Fibroblast of villous mesenchyme (primary cell): ENCODE data around the gene ZFP14. TPM values are rescaled to one million over a fixed set of nuclear protein-coding genes. Genes with fewer than 3 reads are reported as not detected.
A peak's percentile ranks its signal among the peaks of the same experiment; 100 is the strongest.

Source experiments
- DNase-seq: peaks from one replicate; pipeline ENCODE4 v3.0.0-alpha.2; 2010; ENCODE audit warnings: low read depth
- H3K4me3 ChIP-seq: 2 replicates; pipeline ENCODE4 v1.5.1; 2011; ENCODE audit warnings: low read depth, mild to moderate bottlenecking, low read length
- total RNA-seq: library from RNA; depleted of rRNA; stranded (reverse); fragments of >200 nt; gene quantifications from 2 replicates; pipeline ENCODE4 v1.2.3, GENCODE V29; 2012
- TF ChIP-seq, protein P1 (sequence below): IDR thresholded peaks from 2 replicates; pipeline ENCODE4 v1.5.1; 2012; ENCODE audit warnings: low read depth, mild to moderate bottlenecking, low read length; ENCODE audit not compliant: insufficient read depth

Gene ZFP14
- total RNA-seq, 1 donor, result 4.7 TPM

DNA sequence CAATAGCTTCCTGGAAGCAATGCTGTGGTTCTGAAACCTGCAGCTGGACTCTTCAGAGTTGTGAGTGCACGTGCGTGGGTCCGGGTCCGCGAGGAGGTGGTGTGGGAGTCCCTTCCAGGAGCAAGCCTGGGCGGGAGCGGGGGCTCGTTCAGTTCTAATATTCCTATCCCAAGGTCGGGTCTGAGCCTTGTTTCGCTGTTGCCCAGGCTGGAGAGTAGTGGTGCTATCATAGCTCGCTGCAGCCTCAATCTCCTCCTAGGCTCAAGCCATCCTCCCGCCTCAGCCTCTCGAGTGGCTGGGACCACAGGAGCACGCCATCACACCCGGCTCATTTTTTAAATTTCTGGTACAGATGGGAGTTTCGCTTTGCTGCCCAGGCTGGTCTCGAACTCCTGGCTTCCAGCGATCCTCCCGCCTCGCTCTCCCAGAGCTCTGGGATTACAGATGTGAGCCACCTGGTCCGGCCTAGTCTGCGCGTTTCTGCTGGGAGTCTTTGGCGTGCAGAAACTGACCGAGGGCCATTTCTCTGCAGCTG, 38.8 kb upstream of the ZFP14 start:
- TF ChIP-seq, protein P1, sequence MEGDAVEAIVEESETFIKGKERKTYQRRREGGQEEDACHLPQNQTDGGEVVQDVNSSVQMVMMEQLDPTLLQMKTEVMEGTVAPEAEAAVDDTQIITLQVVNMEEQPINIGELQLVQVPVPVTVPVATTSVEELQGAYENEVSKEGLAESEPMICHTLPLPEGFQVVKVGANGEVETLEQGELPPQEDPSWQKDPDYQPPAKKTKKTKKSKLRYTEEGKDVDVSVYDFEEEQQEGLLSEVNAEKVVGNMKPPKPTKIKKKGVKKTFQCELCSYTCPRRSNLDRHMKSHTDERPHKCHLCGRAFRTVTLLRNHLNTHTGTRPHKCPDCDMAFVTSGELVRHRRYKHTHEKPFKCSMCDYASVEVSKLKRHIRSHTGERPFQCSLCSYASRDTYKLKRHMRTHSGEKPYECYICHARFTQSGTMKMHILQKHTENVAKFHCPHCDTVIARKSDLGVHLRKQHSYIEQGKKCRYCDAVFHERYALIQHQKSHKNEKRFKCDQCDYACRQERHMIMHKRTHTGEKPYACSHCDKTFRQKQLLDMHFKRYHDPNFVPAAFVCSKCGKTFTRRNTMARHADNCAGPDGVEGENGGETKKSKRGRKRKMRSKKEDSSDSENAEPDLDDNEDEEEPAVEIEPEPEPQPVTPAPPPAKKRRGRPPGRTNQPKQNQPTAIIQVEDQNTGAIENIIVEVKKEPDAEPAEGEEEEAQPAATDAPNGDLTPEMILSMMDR, result no peak
- peak overlapping the region; percentile 73 for H3K4me3 ChIP-seq
- DNase-seq, result no peak

DNA sequence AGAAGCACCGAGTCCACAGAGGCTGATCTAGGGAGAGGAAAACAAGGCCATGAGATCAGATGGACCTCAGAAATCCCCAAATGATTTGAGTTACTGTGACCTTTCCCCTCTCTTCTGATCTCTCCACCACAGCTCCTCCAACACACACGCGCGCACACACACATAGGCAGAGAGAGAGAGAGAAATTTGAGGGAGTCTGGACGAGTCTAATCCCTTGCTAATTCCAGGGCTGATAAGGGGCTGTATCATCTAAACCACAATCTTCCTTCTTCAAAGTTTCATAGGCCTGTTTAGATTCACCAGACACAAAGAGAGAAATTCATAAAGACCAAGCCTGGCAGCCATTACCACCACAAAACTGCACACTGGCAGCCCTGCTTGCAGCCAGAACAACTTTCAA, 30.8 kb upstream of the ZFP14 start:
- peak; percentile 95 for DNase-seq
- H3K4me3 ChIP-seq, result no peak overlapping the region
- TF ChIP-seq, protein P1, result no peak

DNA sequence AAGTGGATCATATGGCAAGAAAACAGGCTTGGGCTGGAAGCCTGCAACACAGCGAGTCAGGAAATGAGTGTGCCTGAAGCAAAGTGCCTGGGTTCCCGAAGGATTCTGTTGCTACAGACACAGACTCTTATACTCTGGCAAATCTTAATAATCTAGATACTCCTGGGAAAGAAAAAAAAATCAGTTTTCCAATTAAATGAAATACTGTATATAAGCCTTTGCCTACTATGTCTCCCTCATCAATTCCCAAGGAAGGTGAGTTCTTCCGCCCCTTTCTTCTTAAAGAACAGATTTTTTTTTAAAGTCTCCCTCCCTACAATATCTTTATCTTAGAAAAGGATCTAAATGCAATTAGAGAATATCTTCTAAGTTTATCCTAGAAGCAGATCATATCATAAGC, 29.1 kb upstream of the ZFP14 start:
- TF ChIP-seq, protein P1, result no peak
- no peak for DNase-seq
- H3K4me3 ChIP-seq, result no peak overlapping the region

DNA sequence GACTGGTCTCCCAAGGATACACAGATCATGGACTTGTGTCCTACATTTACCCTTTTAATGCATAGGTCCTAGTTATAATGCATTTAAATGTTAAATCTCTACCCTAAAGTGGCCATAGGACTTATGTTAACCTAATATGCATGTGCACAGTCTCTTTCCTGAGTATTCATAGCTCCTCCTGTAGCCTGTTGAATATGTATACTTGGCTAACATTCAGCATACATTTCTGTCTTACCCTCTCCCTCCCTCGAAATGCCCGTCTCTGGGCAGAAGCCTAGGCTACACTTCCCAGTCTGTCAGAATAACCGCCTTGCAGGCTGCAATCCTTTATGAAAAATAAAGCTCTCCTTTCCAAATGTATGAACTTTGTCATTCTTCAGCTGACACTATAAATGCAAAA, 25.5 kb upstream of the ZFP14 start:
- no peak for DNase-seq
- H3K4me3 ChIP-seq, result no peak overlapping the region
- TF ChIP-seq, protein P1, result no peak

DNA sequence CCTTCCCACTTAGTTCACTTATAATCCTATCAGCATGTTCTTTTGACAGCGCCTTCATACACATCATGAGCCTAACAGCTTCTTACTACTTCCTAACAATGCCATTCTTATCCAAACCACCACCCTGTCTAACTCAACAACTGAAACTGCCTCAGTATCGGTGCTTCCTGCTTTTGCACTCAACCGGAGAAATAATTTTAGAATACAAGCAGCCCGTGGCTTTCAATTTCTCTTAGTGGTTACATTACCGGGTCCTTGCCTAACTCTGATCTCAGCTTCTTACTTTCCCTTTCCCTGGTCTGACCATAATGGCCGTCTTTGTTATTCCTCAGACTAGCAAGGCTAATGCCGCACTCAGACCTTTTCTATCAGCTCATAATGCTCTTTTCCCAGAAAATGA, 22.5 kb upstream of the ZFP14 start:
- no peak overlapping the region for H3K4me3 ChIP-seq
- TF ChIP-seq, protein P1, result no peak
- DNase-seq, result no peak

DNA sequence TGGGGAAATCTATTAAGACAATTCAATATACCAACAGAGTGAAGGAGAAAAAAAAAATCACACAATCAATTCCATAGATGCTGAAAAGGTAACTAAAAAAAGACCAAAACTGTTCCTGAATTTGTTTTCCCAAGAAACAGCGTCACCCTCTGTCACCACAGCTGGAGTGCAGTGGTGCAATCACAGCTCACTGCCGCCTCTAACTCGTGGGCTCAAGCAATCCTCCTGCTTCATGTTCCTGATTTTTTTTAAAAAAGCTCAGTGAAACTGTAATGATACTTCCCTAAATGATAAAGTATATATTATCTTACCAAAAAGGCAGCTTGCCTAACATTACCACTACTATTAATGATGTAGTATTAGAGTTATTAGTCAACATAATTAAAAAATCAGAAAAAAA, 19.6 kb upstream of the ZFP14 start:
- no peak for DNase-seq
- TF ChIP-seq, protein P1, result no peak
- no peak overlapping the region for H3K4me3 ChIP-seq
